ENCODE measurements around the gene COMT. TPM values are rescaled to one million over a fixed set of nuclear protein-coding genes. Genes with fewer than 3 reads are reported as not detected.

Gene COMT
- total and polyA plus RNA-seq, 9 of the 15 experiments (the other 6 are each of a cell fraction or from before 2014, with no cell fraction given) = 12.5 to 351 (median 155) TPM

- TF ChIP-seq ZNF263 (CRISPR knock-in tag; IDR thresholded peaks at IDR 0.05; ENCODE audit: borderline replicate concordance) (no peak), WHSC1 (IDR thresholded peaks at IDR 0.05; ENCODE audit: low read length) (peak; percentile 92), ASH1L (IDR thresholded peaks at IDR 0.05; ENCODE audit: borderline replicate concordance, low read depth, partially characterized antibody) (no peak), ZSCAN32 (CRISPR knock-in tag; IDR thresholded peaks at IDR 0.05) (0 out of 2 replicates have a peak, but pooled peaks have one; percentile 35), SMC3 (conservative IDR thresholded peaks at IDR 0.05; ENCODE audit: insufficient read depth, low read depth, low read length) (0 out of 2 replicates have a peak, but pooled peaks have one; percentile 17), EWSR1 (IDR thresholded peaks at IDR 0.05; ENCODE audit: borderline replicate concordance, low read depth, partially characterized antibody) (no peak), TBL1XR1 (IDR thresholded peaks at IDR 0.05; ENCODE audit: low read length in 2 of 2) (no peak), PHF8 (IDR thresholded peaks at IDR 0.05; ENCODE audit: borderline replicate concordance, low read length) (peak; percentile 14; the same call in 1 of the 2 replicates), ZBTB11 (CRISPR knock-in tag; IDR thresholded peaks at IDR 0.05) (peak in 1 of 3 experiments; percentile 32; a peak in 1 of 6 replicates), TFE3 (CRISPR knock-in tag; IDR thresholded peaks at IDR 0.05) (no peak), ZNF316 (IDR thresholded peaks at IDR 0.05) (no peak)
- TF ChIP-seq, protein P1, sequence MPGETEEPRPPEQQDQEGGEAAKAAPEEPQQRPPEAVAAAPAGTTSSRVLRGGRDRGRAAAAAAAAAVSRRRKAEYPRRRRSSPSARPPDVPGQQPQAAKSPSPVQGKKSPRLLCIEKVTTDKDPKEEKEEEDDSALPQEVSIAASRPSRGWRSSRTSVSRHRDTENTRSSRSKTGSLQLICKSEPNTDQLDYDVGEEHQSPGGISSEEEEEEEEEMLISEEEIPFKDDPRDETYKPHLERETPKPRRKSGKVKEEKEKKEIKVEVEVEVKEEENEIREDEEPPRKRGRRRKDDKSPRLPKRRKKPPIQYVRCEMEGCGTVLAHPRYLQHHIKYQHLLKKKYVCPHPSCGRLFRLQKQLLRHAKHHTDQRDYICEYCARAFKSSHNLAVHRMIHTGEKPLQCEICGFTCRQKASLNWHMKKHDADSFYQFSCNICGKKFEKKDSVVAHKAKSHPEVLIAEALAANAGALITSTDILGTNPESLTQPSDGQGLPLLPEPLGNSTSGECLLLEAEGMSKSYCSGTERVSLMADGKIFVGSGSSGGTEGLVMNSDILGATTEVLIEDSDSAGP (CRISPR knock-in tag; IDR thresholded peaks at IDR 0.05) = no peak
- TF ChIP-seq, protein P2, sequence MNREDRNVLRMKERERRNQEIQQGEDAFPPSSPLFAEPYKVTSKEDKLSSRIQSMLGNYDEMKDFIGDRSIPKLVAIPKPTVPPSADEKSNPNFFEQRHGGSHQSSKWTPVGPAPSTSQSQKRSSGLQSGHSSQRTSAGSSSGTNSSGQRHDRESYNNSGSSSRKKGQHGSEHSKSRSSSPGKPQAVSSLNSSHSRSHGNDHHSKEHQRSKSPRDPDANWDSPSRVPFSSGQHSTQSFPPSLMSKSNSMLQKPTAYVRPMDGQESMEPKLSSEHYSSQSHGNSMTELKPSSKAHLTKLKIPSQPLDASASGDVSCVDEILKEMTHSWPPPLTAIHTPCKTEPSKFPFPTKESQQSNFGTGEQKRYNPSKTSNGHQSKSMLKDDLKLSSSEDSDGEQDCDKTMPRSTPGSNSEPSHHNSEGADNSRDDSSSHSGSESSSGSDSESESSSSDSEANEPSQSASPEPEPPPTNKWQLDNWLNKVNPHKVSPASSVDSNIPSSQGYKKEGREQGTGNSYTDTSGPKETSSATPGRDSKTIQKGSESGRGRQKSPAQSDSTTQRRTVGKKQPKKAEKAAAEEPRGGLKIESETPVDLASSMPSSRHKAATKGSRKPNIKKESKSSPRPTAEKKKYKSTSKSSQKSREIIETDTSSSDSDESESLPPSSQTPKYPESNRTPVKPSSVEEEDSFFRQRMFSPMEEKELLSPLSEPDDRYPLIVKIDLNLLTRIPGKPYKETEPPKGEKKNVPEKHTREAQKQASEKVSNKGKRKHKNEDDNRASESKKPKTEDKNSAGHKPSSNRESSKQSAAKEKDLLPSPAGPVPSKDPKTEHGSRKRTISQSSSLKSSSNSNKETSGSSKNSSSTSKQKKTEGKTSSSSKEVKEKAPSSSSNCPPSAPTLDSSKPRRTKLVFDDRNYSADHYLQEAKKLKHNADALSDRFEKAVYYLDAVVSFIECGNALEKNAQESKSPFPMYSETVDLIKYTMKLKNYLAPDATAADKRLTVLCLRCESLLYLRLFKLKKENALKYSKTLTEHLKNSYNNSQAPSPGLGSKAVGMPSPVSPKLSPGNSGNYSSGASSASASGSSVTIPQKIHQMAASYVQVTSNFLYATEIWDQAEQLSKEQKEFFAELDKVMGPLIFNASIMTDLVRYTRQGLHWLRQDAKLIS (CRISPR knock-in tag; IDR thresholded peaks at IDR 0.05) = no peak
Measured at GRCh38 chr22:20014526-20015186, 73.1 kb downstream of the COMT start (continued).
